OCI-LY3 (cell line): ENCODE data around the gene MOB4.
"Not testable (repeated sequence)": the region's sequence is repeated elsewhere in the genome, so short reads cannot be mapped to it uniquely, and the experiment has no call there.

Experiments used
- H2AFZ ChIP-seq: fragments of 200-600, 300-600 bp; shearing (Covaris generic); 2 replicates; pipeline ENCODE4 v1.6.0; 2014; ENCODE audit warnings: antibody characterized with exemption, low read depth, low read length
- H3K27ac ChIP-seq: fragments of 200-600, 300-600 bp; sonication (generic); 2 replicates; pipeline ENCODE4 v1.5.1; 2014; ENCODE audit warnings: mild to moderate bottlenecking, low read length, moderate library complexity, mixed read lengths
- H3K27me3 ChIP-seq: fragments of 200-600, 300-600 bp; sonication (generic); 2 replicates; pipeline ENCODE4 v1.6.1; 2014; ENCODE audit warnings: low read depth, low read length, mixed read lengths
- H3K36me3 ChIP-seq: fragments of 200-600, 300-600 bp; sonication (generic); replicated peaks from 2 replicates; pipeline ENCODE3; 2014; ENCODE audit warnings: low read depth, low read length, mixed read lengths
- H3K4me1 ChIP-seq: fragments of 300-600, 200-600 bp; sonication (generic); 2 replicates; pipeline ENCODE4 v1.6.1; 2014; ENCODE audit warnings: low read length, mixed read lengths
- H3K4me2 ChIP-seq: fragments of 200-600, 300-600 bp; sonication (generic); 2 replicates; pipeline ENCODE4 v1.6.1; 2014; ENCODE audit warnings: low read length, mixed read lengths
- H3K4me3 ChIP-seq: fragments of 300-600, 200-600 bp; sonication (generic); 2 replicates; pipeline ENCODE4 v1.5.1; 2014; ENCODE audit warnings: antibody characterized with exemption, mild to moderate bottlenecking, low read length, moderate library complexity
- H3K79me2 ChIP-seq: fragments of 300-600, 200-600 bp; shearing (Covaris generic); 2 replicates; pipeline ENCODE4 v1.6.1; 2014; ENCODE audit warnings: mild to moderate bottlenecking, low read length, mixed read lengths
- H3K9ac ChIP-seq: fragments of 300-600, 200-600 bp; shearing (Covaris generic); 2 replicates; pipeline ENCODE4 v1.6.0; 2014; ENCODE audit warnings: mild to moderate bottlenecking, low read length, moderate library complexity
- H3K9me3 ChIP-seq: fragments of 200-600, 300-600 bp; shearing (Covaris generic); 2 replicates; pipeline ENCODE4 v1.6.1; 2014; ENCODE audit warnings: low read length, mixed read lengths; ENCODE audit not compliant: insufficient read depth
- H4K20me1 ChIP-seq: fragments of 200-600, 300-600 bp; sonication (generic); 2 replicates; pipeline ENCODE4 v1.6.1; 2016; ENCODE audit warnings: low read length, mixed read lengths; ENCODE audit not compliant: insufficient read depth
- CTCF ChIP-seq: fragments of 200-600, 300-600 bp; sonication (generic); IDR thresholded peaks from 2 replicates; pipeline ENCODE4 v1.5.1; 2014; ENCODE audit warnings: antibody characterized with exemption, low read length, low read depth
- EZH2phosphoT487 ChIP-seq: fragments of 200-600 bp; shearing (Covaris generic); IDR thresholded peaks from 2 replicates; pipeline ENCODE4 v1.6.1; 2018; ENCODE audit warnings: antibody characterized with exemption, mixed run types, low read depth

Gene MOB4

DNA sequence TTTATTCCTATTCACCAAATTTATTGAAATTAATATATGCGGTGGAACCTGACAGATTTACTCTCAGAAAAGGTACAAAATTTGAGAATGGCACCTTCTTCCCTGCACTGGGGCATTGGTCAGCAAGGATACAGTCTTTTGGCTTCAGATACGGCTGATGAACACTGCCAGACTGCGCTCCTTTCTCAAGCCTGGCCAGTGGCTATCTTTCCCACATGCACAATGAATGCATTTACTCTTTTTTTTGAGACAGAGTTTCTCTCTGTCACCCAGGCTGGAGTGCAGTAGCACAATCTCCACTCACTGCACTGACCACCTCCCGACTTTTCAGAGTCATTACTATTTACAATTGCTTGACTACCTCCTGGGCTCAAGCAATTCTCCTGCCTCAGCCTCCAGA lies 61.6 kb downstream of the MOB4 start:
- H3K9ac ChIP-seq, result no peak overlapping the region
- H3K36me3 ChIP-seq, result peaks cover 5% of the 10 kb centered on the region
- no peaks in the 10 kb centered on the region for H3K9me3 ChIP-seq
- H2AFZ ChIP-seq, result no peak overlapping the region
- H4K20me1 ChIP-seq, result no peaks in the 10 kb centered on the region
- H3K4me1 ChIP-seq, result peaks cover 5% of the 10 kb centered on the region; the same call in 1 of the 2 replicates
- no peak overlapping the region for H3K4me2 ChIP-seq
- H3K4me3 ChIP-seq, result no peak overlapping the region
- H3K27ac ChIP-seq, result no peak overlapping the region
- H3K27me3 ChIP-seq, result no peaks in the 10 kb centered on the region
- H3K79me2 ChIP-seq, result no peaks in the 10 kb centered on the region
- TF ChIP-seq EZH2phosphoT487, result no peak
- TF ChIP-seq CTCF, result no peak

DNA sequence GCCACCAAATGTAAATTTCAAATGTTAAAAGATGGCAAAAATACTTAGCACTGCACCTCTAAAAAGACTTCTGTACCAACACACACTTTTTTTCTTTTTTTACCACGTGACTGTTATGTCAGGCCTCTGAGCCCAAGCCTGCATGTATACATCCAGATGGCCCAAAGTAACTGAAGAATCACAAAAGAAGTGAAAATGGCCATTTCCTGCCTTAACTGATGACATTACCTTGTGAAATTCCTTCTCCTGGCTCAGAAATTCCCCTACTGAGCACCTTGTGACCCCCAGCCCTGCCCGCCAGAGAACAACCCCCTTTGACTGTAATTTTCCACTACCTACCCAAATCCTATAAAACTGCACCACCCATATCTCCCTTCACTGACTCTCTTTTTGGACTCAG lies 62.4 kb downstream of the MOB4 start:
- not testable (repeated sequence) for H3K9me3 ChIP-seq, H3K27me3 ChIP-seq, H3K27ac ChIP-seq, H3K36me3 ChIP-seq, H3K9ac ChIP-seq, H3K4me2 ChIP-seq, H3K79me2 ChIP-seq, H3K4me1 ChIP-seq, H2AFZ ChIP-seq, H3K4me3 ChIP-seq, H4K20me1 ChIP-seq

DNA sequence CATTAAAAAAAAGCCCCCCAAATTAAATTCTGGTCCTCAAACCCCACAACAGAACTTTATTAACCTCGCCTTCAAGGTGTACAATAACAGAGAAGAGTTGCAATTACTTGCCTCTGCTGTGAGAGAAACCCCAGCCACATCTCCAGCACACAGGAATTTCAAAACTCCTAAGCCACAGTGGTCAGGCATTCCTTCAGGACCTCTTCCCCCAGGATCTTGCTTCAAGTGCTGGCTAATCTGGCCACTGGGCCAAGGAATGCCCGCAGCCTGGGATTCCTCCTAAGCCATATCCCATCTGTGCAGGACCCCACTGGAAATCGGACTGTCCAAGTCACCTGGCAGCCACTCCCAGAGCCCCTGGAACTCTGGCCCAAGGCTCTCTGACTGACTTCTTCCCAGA lies 64.3 kb downstream of the MOB4 start:
- not testable (repeated sequence) for H3K36me3 ChIP-seq, H3K4me2 ChIP-seq, H3K27ac ChIP-seq, H3K9ac ChIP-seq, H3K4me1 ChIP-seq, H3K4me3 ChIP-seq, H3K27me3 ChIP-seq, H3K9me3 ChIP-seq, H2AFZ ChIP-seq, H4K20me1 ChIP-seq, H3K79me2 ChIP-seq

- not testable (repeated sequence) for H3K27me3 ChIP-seq, H3K36me3 ChIP-seq, H4K20me1 ChIP-seq, H3K4me3 ChIP-seq, H2AFZ ChIP-seq, H3K79me2 ChIP-seq, H3K4me1 ChIP-seq, H3K27ac ChIP-seq, H3K4me2 ChIP-seq, H3K9ac ChIP-seq, H3K9me3 ChIP-seq
Measured at GRCh38 chr2:197587255-197587654, 71.4 kb downstream of the MOB4 start.

DNA sequence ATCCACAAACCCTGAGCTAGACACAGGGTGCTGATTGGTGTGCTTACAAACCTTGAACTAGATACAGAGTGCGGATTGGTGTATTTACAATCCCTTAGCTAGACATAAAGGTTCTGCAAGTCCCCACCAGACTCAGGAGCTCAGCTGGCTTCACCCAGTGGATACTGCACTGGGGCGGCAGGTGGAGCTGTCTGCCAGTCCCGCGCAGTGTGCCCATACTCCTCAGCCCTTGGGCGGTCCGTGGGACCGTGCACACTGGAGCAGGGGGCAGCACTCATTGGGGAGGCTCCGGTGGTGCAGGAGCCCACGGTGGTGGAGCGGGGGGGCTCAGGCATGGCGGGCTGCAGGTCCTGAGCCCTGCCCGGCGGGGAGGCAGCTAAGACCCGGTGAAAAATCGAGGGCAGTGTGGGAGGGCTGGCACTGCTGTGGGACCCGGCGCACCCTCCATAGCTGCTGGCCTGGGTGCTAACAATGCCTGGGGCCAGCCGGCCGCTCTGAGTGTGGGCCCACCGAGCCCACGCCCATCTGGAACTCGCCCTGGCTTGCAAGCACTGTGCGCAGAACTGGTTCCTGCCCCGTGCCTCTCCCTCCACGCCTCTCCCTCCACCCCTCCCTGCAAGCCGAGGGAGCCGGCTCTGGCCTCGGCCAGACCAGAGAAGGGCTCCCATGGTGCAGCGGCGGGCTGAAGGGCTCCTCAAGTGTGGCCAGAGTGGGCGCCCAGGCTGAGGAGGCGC lies 75.6 kb downstream of the MOB4 start:
- TF ChIP-seq EZH2phosphoT487 (no peak), CTCF (no peak)
- Histone ChIP-seq H3K79me2 (no peaks in the 10 kb centered on the region), H2AFZ (no peak overlapping the region), H3K4me1 (peaks cover 5% of the 10 kb centered on the region), H3K4me2 (no peak overlapping the region), H3K9me3 (no peaks in the 10 kb centered on the region), H4K20me1 (no peaks in the 10 kb centered on the region), H3K36me3 (no peaks in the 10 kb centered on the region), H3K9ac (no peak overlapping the region), H3K27me3 (peaks cover 9% of the 10 kb centered on the region; the same call in 1 of the 2 replicates), H3K4me3 (no peak overlapping the region), H3K27ac (no peak overlapping the region)
